BJ (cell line): ENCODE measurements around the gene TMED3. TPM values are rescaled to one million over a fixed set of nuclear protein-coding genes. Genes with fewer than 3 reads are reported as not detected.

Experiments used
- CTCF ChIA-PET: fragments of 350-600 bp; formaldehyde crosslinking; extraction: SDS; loops from one replicate; lab custom pipeline; 2021; ENCODE audit warnings: antibody characterized with exemption, inconsistent platforms; lab: Yijun Ruan, JAX
- POLR2A ChIA-PET: fragments of 300-600 bp; sonication (Branson Sonifier 250); formaldehyde crosslinking; extraction: SDS; loops from one replicate; lab custom pipeline; 2021; ENCODE audit warnings: antibody characterized with exemption; lab: Charles Lee
- DNase-seq: peaks from one replicate; pipeline ENCODE4 v3.0.0-alpha.2; 2011; ENCODE audit warnings: low read depth
- H3K27me3 ChIP-seq: 2 replicates; pipeline ENCODE4 v1.6.0; 2011; ENCODE audit warnings: low read length; ENCODE audit not compliant: control insufficient read depth, insufficient read depth
- H3K36me3 ChIP-seq: 2 replicates; pipeline ENCODE4 v1.5.1; 2011; ENCODE audit warnings: low read length; ENCODE audit not compliant: control insufficient read depth, insufficient read depth
- H3K4me3 ChIP-seq: 2 replicates; pipeline ENCODE4 v1.5.1; 2011; ENCODE audit warnings: low read depth, mild to moderate bottlenecking, control low read depth, low read length
- polyA minus RNA-seq: library from RNA; depleted of rRNA, polyadenylated mRNA; stranded (reverse); fragments of >200 nt; gene quantifications from 2 replicates; pipeline ENCODE4 v1.2.3, GENCODE V29; 2011; rRNA and poly(A)+ RNA removed
- polyA plus RNA-seq: library from polyadenylated mRNA; depleted of rRNA; stranded (reverse); fragments of >200 nt; gene quantifications from 2 replicates; pipeline ENCODE4 v1.2.3, GENCODE V29; 2011; rRNA removed
- TF ChIP-seq, protein P1 (sequence below): IDR thresholded peaks from 2 replicates; pipeline ENCODE4 v1.5.1; 2011; ENCODE audit warnings: low read depth, mild to moderate bottlenecking, control low read depth, inconsistent platforms, low read length, moderate library complexity; ENCODE audit not compliant: insufficient read depth

Gene TMED3
- polyA plus RNA-seq, result 329 and 366 TPM in 2 replicates
- 82.6 and 129 TPM in 2 replicates for polyA minus RNA-seq

DNA sequence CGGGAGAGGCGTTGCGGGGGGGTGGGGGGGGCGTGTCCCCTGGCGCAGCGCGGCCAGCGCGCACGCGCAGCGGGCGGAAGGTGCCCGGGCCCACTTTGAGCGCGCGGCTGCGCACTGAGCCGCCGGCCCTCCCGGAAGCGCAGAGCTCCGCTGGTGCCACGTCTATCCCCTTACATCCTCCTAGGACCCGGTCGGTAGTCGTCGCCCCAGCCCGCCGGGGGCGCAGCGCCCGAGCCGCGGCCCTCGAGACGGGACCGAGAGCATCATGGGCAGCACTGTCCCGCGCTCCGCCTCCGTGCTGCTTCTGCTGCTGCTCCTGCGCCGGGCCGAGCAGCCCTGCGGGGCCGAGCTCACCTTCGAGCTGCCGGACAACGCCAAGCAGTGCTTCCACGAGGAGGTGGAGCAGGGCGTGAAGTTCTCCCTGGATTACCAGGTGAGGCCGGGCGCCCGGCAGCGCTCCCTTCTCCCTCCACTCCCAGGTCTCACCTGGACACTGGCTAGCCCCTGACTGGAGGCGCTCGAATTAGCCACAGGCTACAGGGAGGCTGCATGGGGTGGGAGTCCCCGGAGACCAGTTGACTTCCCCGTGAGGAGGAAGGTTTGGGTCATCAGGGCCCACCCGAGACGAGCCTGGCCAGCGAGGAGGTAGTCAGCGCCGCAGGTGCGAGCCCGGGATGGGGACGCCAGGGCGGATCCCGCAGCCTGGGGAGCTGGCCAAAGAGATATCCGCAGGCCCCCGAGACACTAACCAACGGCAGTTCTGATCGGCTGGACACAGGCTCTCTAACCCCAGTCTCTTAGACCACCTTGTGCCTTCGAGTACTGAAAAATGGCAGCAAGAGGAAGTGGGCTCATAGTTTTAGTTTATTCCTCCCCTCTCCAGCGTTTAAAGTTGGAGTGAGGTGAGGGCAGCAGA, at the start of gene TMED3:
TSS of gene TMED3 (plus strand) at position 128 of the 916 bp plus-strand sequence. CDS start at position 266, 138 bp downstream.
- CTCF ChIA-PET, result interaction anchor here (0.6 to 1.6 kb wide), 4 partner anchors 9 to 226 kb away, joined by 3 to 5 read pairs (median 4); no protein-coding TSS in a partner anchor
- POLR2A ChIA-PET, result interaction anchor here (0.5 kb wide), 1 partner anchor 446 kb away, joined by 3 read pairs; no protein-coding TSS in a partner anchor
- TF ChIP-seq, protein P1, sequence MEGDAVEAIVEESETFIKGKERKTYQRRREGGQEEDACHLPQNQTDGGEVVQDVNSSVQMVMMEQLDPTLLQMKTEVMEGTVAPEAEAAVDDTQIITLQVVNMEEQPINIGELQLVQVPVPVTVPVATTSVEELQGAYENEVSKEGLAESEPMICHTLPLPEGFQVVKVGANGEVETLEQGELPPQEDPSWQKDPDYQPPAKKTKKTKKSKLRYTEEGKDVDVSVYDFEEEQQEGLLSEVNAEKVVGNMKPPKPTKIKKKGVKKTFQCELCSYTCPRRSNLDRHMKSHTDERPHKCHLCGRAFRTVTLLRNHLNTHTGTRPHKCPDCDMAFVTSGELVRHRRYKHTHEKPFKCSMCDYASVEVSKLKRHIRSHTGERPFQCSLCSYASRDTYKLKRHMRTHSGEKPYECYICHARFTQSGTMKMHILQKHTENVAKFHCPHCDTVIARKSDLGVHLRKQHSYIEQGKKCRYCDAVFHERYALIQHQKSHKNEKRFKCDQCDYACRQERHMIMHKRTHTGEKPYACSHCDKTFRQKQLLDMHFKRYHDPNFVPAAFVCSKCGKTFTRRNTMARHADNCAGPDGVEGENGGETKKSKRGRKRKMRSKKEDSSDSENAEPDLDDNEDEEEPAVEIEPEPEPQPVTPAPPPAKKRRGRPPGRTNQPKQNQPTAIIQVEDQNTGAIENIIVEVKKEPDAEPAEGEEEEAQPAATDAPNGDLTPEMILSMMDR, result peak; percentile 46
- peaks cover 23% of the 10 kb centered on the region for H3K36me3 ChIP-seq
- peaks cover 4% of the 10 kb centered on the region; the same call in 1 of the 2 replicates for H3K27me3 ChIP-seq
- DNase-seq, result peak; percentile 35
- peak within 1 kb of the TSS; percentile 88 for H3K4me3 ChIP-seq

DNA sequence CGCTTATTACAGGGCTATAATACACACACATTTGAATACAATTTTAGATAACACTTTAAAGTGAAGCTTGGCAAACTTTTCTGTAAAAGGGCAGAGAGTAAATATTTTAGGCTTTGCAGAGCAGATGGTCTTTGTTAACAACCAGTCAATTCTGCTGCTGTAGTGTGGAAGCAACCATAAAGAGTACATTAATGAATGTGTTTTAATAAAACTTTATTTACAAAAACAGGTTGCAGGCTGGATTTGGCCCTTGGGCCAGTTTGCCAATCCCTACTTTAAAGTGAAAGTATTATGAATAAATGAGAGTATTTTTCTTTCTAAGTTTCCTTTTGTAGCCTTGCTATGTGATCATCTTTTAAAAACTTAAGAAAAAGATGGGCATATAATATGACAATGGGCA, 49.1 kb upstream of the TMED3 start:
- Histone ChIP-seq H3K4me3 (no peak overlapping the region), H3K27me3 (no peaks in the 10 kb centered on the region; the same call in 1 of the 2 replicates), H3K36me3 (no peaks in the 10 kb centered on the region)
- ChIA-PET CTCF (interaction anchor here (0.7 kb wide), 1 partner anchor 62 kb away, joined by 3 read pairs; no protein-coding TSS in a partner anchor), POLR2A (no interaction called here)
- no peak for DNase-seq
- TF ChIP-seq, protein P1, result no peak

GRCh38 chr15:79265167-79265566, 45.7 kb upstream of the TMED3 start:
- TF ChIP-seq, protein P1, result no peak
- Histone ChIP-seq H3K36me3 (no peaks in the 10 kb centered on the region), H3K27me3 (no peaks in the 10 kb centered on the region), H3K4me3 (no peak overlapping the region)
- CTCF ChIA-PET, result no interaction called here
- POLR2A ChIA-PET, result no interaction called here
- DNase-seq, result no peak

GRCh38 chr15:79265987-79266579, 44.8 kb upstream of the TMED3 start:
- CTCF ChIA-PET, result no interaction called here
- TF ChIP-seq, protein P1, result no peak

More at GRCh38 chr15:79265987-79266579, 44.8 kb upstream of the TMED3 start:
- no peaks in the 10 kb centered on the region for H3K27me3 ChIP-seq
- no peaks in the 10 kb centered on the region for H3K36me3 ChIP-seq
- POLR2A ChIA-PET, result no interaction called here
- no peak overlapping the region for H3K4me3 ChIP-seq
- no peak for DNase-seq
